NCI-H146 treated with DMSO at 0.1 percent for 48 hours (cell line): ENCODE results near the gene TCP10L.

Experiments used
- DNase-seq: peaks from one replicate; lab custom pipeline; 2025; ENCODE audit not compliant: unreplicated experiment; lab: John Stamatoyannopoulos, UW

Gene TCP10L

GRCh38 chr21:32523988-32524719 lies 61.2 kb downstream of the TCP10L start:
- no peak for DNase-seq
